Muscle of arm (tissue), 14 donors: ENCODE measurements around the gene HMMR. TPM values are rescaled to one million over a fixed set of nuclear protein-coding genes. Genes with fewer than 3 reads are reported as not detected.
"Not testable (repeated sequence)": the region's sequence is repeated elsewhere in the genome, so short reads cannot be mapped to it uniquely, and the experiment has no call there.

ENCODE experiments used
- DNase-seq: peaks from one replicate; pipeline ENCODE4 v3.0.0-alpha.2; 2013
- long read RNA-seq, 11 donors: transcript quantifications; one replicate each; lab custom pipeline, GENCODE V29; 2026
- polyA plus RNA-seq, 12 donors: library from polyadenylated mRNA; unstranded; fragments of 120-200 nt; gene quantifications; one replicate each; pipeline ENCODE4 v1.2.1, GENCODE V29; 2013; ENCODE audit not compliant: insufficient read length in 12 of 12

The HMMR gene, protein sequence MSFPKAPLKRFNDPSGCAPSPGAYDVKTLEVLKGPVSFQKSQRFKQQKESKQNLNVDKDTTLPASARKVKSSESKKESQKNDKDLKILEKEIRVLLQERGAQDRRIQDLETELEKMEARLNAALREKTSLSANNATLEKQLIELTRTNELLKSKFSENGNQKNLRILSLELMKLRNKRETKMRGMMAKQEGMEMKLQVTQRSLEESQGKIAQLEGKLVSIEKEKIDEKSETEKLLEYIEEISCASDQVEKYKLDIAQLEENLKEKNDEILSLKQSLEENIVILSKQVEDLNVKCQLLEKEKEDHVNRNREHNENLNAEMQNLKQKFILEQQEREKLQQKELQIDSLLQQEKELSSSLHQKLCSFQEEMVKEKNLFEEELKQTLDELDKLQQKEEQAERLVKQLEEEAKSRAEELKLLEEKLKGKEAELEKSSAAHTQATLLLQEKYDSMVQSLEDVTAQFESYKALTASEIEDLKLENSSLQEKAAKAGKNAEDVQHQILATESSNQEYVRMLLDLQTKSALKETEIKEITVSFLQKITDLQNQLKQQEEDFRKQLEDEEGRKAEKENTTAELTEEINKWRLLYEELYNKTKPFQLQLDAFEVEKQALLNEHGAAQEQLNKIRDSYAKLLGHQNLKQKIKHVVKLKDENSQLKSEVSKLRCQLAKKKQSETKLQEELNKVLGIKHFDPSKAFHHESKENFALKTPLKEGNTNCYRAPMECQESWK
- 10 to 100 TPM in 7 of 12 donors, 1 to 10 TPM in 4, not detected in 1; 6.9 to 20.1 (median 12.2) TPM for polyA plus RNA-seq
- long read RNA-seq, donor 1: 0 reads
- long read RNA-seq, donor 2, partial matches to known transcripts: 26 of 30 reads
- long read RNA-seq, donor 2, other reads (novel, unspliced or antisense): 0 of 30 reads
- long read RNA-seq, donor 3, partial matches to known transcripts: 0 of 1 reads
- long read RNA-seq, donor 3, other reads (novel, unspliced or antisense): 0 of 1 reads
- long read RNA-seq, donor 4: 0 reads
- long read RNA-seq, donor 5, partial matches to known transcripts: 0 of 2 reads
- long read RNA-seq, donor 5, other reads (novel, unspliced or antisense): 0 of 2 reads
- long read RNA-seq, donor 6, partial matches to known transcripts: 0 of 2 reads
- long read RNA-seq, donor 6, other reads (novel, unspliced or antisense): 0 of 2 reads
- long read RNA-seq, donor 7: 0 reads
- long read RNA-seq, donor 8, partial matches to known transcripts: 0 of 1 reads
- long read RNA-seq, donor 8, other reads (novel, unspliced or antisense): 0 of 1 reads
- long read RNA-seq, donor 9, partial matches to known transcripts: 0 of 1 reads
- long read RNA-seq, donor 9, other reads (novel, unspliced or antisense): 0 of 1 reads
- long read RNA-seq, donor 10: 0 reads
- long read RNA-seq, donor 11, partial matches to known transcripts: 0 of 1 reads
- long read RNA-seq, donor 11, other reads (novel, unspliced or antisense): 0 of 1 reads

DNA sequence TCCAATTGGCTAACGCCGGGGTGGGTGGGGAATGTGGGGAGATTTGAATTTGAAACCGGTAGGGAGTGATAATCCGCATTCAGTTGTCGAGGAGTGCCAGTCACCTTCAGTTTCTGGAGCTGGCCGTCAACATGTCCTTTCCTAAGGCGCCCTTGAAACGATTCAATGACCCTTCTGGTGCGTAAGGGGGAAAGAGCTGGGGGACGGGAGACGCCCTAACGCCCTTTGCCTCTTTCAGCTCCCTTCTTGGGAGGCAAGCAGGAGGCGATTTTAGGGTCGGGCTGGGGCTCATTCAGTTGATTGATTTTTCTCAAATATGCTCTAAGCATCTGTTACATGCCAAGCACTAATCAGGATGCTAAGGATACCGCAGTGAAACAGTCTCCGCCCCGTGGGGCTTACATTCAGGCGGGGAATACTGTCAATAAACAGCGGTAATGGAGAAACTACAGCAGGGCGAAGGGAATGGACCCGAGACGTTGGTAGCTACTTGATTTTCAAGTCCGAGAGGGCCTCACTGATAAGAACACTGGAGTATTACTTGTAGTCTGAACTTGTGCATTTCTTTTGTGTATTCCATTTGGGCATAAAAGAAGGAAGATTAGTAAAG is at the start of gene HMMR:
HMMR (plus strand) TSS at position 71 of the 610 bp plus-strand sequence; CDS start at position 132, 61 bp downstream.
- DNase-seq: no peak

DNA sequence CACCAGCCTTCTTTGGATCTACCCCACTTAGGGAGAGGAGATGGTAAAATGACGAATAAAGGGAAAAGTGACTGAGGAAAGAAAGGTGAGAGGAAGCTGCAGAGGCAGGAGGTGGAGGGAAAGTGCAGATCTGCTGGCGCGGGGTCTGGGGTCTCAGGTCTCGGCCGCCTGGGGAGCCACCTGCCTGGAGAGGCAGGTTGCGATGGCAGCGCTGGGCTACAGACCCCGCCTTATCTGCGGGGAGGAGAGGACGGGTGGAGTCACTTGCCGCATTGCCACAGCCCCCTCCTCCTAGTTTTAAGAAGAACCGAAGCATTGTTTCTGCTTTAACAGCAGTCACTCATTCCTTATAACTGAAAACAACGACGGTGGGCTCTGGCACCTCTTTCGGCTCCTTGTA is 44.8 kb upstream of the HMMR start:
- not testable (repeated sequence) for DNase-seq

DNA sequence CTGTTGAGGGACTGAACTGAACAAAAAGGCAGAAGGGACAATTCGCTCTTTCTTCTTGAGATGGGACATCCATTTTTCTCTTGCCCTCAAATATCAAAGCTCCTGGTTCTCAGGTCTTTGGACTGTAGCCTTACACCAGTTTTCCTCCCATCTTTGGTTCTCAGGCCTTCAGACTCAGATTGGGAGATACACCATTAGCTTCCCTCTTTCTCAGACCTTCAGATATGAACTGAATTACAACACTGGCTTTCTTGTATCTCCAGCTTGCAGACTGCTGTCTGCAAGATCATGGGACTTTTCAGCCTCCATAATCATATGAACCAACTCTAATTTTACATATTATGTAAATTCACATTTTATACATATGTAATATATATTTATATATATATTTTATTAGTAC is 35.6 kb upstream of the HMMR start:
- no peak for DNase-seq

DNA sequence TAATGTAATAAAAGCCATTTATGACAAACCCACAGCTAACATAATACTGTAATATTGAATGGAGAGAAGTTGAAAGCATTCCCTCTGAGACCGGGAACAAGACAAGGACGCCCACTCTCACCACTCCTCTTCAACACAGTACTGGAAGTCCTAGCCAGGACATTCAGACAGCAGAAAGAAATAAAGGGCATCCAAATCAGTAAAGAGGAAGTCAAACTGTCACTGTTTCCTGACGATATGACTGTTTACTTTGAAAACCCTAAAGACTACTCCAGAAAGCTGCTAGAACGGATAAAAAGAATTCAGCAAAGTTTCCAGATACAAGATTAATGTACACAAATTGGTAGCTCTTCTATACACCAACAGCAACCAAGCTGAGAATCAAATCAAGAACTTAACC is 34.3 kb upstream of the HMMR start:
- DNase-seq: not testable (repeated sequence)

DNA sequence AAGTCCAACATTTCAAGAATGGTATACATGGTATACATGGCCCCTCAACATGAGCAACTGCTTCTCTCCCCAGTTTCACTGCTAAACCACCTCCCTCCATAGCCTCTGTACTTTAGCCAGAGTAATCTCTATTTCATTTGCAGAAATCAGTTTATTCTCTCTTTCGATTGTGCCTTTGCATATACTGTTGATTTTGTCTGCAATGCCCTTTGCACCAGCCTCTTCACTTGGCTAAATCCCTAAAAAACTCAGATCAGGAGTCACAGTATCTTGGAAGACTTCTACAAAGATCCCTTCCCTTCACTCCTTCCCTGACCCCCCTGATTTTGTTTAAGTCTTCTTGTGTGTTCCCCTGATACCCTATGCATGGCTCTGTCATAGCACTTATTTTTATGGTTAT is 27.9 kb upstream of the HMMR start:
- no peak for DNase-seq

DNA sequence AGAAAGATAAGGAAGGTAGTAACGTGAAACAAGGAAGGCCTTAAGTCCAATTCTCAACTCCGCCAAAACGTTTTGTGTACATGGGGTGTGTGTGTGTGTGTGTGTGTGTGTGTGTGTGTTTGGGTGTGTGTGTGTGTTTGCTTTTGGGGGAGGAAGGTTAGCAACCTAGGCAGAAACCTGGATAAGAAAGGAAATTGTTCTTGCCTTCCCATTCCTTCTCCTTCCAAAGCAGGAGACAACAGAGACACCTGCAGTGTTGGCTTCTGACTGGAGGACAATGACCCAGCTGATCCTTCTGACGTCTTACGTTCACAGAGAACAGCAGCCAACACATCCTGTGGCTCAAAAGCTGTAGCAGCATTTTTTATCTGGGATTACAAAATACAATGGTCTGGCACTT is 27.2 kb upstream of the HMMR start:
- DNase-seq: no peak

DNA sequence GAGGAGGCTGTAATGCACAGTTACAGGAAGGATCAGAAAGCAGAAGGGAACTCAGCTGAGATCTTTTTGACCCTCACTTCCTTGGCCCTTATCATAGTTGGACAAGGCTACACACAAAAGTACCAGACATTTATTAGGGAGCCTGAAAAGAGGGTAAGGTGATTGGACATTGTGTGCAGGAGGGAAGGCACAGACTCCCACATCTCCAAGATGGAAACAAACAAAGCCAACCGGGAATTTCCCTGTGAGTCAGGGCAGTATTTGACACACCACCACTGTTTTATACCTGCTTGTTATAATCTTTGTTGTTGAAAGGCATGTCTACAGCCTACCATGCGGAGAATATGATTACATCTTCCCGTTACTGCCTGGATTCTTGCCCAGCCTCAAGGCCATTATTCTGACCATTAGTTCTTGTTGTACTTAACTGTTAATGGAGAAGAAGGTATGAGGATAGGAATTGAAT is 26.0 kb upstream of the HMMR start:
- no peak for DNase-seq

DNA sequence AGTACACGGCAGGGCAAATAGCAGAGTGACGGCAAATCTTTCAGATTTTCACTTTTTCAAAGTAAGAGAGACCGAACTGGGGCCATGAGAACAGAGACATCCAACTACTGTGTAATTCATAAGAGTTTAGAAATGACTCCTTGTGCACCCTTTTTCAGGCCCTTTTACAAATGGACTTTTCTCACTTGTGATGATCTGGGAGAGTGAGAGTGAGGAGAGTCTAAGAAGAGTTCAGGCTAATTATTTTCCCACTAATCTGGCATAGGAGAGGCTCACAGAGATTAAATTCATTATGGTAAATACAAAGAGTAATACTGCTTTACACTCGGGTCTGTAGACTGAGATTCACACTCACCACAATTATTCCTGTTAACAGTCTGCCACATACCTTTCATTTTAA is 23.9 kb upstream of the HMMR start:
- DNase-seq: no peak

DNA sequence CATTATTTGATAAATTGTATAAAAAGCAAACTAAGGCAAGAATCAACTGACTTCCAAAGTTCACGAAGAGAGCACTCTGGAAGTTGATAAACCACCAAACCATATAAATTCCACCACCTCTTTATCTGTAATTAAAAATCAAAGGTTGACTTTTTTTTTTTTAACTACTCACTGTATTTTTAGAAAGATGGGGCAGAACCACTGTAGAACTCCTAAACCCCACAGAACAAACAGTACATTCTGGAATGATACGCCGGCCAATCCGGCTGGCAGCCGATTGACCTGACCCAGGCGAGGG is 23.5 kb upstream of the HMMR start:
- no peak for DNase-seq

DNA sequence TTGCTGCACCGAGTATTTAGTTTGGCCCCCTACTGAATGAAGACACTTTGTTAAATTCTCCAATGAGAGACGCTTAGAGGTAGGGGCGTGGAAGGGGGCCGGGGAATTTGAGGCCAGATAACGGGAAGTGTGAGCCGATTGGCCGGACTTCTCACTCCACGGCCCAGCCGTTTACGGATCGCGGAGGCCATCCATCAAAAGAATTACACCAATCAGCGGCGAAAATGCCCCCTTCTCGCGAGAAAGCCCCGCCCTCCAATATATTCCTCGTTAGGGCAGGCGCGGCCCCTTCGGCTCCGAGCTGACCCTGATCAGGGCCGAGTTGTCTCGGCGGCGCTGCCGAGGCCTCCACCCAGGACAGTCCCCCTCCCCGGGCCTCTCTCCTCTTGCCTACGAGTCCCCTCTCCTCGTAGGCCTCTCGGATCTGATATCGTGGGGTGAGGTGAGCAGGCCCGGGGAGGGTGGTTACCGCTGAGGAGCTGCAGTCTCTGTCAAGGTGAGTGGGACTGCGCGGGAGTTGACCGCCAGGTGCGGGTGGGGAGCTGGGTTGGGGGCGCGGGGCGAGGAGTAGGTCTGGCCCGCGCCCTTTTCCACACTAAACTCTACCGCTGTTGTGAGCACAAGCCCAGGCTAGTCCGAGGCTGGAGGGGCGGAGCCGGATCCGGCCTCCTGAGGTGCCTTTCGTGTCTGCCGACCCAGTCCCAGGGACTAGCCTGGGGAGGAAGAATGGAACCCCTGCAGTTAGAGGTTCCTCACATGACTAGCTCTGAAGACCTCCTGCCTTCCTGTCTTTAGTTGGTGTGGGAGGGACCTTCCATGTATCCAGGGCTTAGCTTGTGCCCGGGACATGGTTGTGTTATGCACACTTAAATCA is 22.9 kb upstream of the HMMR start, which contains the start of gene CCNG1:
CCNG1 (plus strand) TSS at position 287 of the 874 bp plus-strand sequence. CDS start 1,662 bp downstream, outside the sequence.
- DNase-seq: peak; percentile 96

DNA sequence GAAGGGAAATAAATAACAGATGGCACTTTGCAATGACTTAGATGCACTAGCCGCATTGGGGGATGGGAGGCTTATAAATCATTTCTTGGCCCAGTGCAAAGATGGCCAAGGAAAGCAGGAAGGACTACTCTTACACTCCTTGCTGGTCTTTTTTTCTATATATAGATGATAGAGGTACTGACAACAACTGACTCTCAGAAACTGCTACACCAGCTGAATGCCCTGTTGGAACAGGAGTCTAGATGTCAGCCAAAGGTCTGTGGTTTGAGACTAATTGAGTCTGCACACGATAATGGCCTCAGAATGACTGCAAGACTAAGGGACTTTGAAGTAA is 21.4 kb upstream of the HMMR start:
- no peak for DNase-seq

DNA sequence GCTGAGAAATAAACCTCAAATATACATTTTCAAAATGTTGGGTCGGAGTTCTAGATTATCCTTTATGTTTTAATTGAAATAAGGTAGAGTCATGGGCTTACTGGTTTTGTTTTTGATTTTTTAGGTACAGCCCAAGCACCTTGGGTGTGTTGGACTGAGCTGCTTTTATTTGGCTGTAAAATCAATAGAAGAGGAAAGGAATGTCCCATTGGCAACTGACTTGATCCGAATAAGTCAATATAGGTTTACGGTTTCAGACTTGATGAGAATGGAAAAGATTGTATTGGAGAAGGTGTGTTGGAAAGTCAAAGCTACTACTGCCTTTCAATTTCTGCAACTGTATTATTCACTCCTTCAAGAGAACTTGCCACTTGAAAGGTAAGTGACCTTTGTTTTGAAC is 19.5 kb upstream of the HMMR start:
- no peak for DNase-seq

DNA sequence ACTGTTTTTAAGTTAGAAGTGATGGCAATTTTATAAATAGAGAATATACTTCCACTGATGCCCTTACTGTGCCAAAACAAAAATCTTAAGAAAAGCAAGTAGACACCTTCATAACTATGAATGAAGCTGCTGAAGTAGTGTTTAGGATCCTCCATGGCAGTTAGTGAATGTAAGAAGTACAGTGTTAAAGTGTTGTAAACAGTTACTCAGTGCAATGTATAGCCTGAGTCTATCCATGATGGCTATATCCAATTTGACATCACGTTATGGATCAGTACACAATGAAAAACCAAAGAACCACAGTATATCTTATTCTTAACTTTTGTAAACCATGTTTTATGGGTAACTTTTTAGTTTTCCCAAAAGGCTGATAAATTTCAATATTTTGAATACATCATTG is 15.9 kb upstream of the HMMR start:
- DNase-seq: no peak

DNA sequence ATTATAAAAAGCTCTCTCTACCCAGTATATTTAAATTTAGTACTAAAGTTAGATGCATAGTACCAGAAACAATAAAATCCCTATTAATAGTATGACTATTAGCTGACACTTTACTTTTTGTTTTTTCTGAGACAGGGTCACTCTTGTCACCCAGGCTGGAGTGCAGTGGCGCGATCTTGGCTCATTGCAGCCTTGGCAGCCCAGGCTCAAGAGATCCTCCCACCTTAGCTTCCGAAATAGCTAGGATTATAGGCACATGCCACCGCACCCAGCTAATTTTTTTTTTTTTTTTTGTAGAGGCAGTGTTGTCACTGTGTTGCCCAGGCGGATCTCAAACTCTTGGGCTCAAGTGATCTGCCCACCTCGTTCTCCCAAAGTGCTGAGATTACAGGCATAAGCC is 15.1 kb upstream of the HMMR start:
- DNase-seq: no peak

DNA sequence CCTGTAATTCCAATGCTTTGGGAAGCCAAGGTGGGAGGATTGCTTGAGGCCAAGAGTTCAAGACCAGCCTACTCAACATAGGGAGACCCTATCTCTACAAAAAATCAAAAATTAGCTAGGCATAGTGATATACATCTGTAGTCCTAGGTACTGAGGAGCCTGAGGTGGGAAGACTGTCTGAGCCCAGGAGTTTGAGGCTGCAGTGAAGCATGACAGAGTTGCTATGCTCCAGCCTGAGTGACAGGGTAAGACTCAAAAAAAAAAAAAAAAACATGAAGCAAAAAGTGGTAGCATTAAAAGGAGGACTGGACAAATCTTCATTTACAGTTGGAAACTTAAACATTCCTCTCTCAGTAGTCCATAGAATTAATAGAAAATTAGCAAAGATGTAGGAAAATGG is 13.2 kb upstream of the HMMR start:
- no peak for DNase-seq

DNA sequence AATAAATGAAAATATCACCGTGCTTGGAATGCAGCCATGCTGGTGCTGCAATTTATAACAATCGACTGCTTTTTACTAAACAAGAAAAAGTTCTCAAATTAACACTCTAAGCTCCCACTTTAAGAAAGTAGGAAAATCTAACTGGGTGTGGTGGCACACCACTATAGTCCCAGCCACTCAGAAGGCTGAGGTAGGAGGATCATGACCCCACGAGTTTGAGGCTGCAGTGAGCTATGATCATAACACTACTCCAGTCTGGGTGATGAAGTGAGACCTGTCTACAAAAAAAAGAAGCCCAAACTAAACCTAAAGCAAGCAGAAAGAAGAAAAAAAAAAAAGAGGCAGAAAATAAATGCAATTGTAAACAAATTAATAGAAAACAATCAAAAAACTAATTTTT is 12.6 kb upstream of the HMMR start:
- no peak for DNase-seq

DNA sequence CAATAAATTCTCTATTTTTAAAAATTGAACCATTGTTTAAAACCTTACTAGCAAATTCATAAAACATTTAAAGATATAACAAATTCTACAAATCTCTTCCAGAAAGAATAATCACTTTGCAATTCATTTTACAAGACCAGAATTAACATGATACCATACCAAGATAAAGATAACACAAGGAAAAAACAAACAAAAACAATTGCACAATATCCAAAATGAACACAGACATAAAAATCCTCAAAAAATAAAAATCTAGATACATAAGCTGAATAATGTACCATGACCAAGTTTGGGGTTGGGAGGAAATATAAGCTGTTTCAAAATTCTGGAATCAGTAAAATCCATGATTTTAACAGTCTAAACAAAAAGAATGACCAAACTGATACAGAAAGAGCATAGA is 11.9 kb upstream of the HMMR start:
- DNase-seq: no peak

DNA sequence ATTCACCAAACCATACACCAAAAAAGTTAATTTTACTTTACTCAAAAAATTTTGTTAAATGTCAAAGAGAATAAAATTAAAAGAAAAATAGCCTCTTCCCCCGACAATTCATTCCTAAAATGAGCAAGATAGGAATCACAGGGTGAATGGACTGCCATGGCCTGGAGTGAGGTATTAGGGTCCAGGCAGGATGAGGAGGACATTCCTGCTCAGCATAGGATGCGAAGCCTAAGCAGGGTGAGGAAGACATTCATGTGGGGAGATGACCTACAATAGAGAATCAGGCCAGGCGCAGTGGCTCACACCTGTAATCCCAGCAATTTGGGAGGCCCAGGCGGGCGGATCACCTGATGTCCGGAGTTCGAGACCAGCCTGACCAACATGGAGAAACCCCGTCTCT is 8.9 kb upstream of the HMMR start:
- no peak for DNase-seq

DNA sequence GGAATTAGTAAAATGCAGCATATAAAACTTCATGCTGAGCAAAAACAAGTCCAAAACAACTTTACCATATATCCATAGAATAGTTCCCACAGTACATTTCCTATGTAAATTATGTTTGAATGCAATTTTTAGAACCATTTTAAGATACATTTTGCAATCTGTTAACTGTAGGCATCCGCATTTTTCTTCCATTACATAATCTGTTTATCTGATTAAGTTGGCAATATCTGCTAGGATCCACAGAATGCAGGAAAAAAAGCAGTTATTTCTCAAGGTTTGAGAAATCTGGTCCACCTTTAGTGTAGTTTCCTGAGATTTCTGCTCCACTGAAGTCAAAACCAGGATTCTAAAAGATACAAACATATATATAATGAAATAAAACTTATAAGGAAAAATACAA is 6.7 kb upstream of the HMMR start:
- DNase-seq: no peak

DNA sequence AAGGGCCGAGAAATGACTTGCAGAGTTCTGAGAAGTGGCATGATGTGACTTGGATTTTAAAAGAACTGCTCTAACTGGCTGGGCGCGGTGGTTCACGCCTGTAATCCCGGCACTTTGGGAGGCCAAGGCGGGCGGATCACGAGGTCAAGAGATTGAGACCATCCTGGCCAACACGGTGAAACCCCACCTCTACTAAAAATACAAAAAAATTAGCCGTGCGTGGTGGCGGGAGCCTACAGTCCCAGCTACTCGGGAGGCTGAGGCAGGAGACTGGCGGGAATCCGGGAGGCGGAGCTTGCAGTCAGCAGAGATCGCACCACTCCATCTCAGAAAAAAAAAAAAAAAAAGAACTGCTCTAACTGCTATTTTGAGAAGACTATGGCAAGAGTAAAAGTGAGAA is 5.0 kb upstream of the HMMR start:
- not testable (repeated sequence) for DNase-seq
